H1 (cell line): ENCODE measurements around the gene ITPR1. TPM values are rescaled to one million over a fixed set of nuclear protein-coding genes. Genes with fewer than 3 reads are reported as not detected.

Experiments used
- CTCF ChIA-PET: fragments of 300-600 bp; sonication (Branson Sonifier 250); formaldehyde crosslinking; loops from one replicate; lab custom pipeline; 2021; ENCODE audit not compliant: partially characterized antibody; lab: Charles Lee
- POLR2A ChIA-PET: fragments of 300-600 bp; sonication (Branson Sonifier 250); formaldehyde crosslinking; loops from one replicate; lab custom pipeline; 2021; ENCODE audit warnings: inconsistent platforms; ENCODE audit not compliant: partially characterized antibody; lab: Charles Lee
- DNase-seq, 2 experiments: peaks; one replicate each; pipeline versions ENCODE4 v3.0.0 to v3.0.0-alpha.2; 2010 to 2022; ENCODE audit warnings: low spot score in 2 of 2, low read depth in 1 of 2, mixed read lengths in 1 of 2
- FAIRE-seq: peaks from 2 replicates; lab custom pipeline; 2011; peaks lifted over from hg19 to GRCh38; lab: Jason Lieb, UNC
- H2AFZ ChIP-seq: 2 replicates; pipeline ENCODE4 v1.8.1; 2012; ENCODE audit warnings: low read length, inconsistent platforms
- H2AK5ac ChIP-seq: 2 replicates; pipeline ENCODE4 v1.6.1; 2013; ENCODE audit warnings: low read depth, low read length
- H2BK120ac ChIP-seq: replicated peaks from 2 replicates; pipeline ENCODE3; 2013; ENCODE audit warnings: low read depth, low read length, inconsistent platforms
- H2BK12ac ChIP-seq: 2 replicates; pipeline ENCODE4 v1.6.1; 2013; ENCODE audit warnings: low read depth, low read length
- H2BK15ac ChIP-seq: 2 replicates; pipeline ENCODE4 v1.6.1; 2013; ENCODE audit warnings: low read length
- H2BK20ac ChIP-seq: 2 replicates; pipeline ENCODE4 v1.6.1; 2013; ENCODE audit warnings: low read length
- H2BK5ac ChIP-seq: 2 replicates; pipeline ENCODE4 v1.6.1; 2013; ENCODE audit warnings: low read depth, low read length
- H3K14ac ChIP-seq: 2 replicates; pipeline ENCODE4 v1.6.1; 2013; ENCODE audit warnings: inconsistent platforms; ENCODE audit not compliant: insufficient read length
- H3K18ac ChIP-seq: 2 replicates; pipeline ENCODE4 v1.6.1; 2013; ENCODE audit warnings: low read length; ENCODE audit errors: extremely low read depth
- H3K23ac ChIP-seq: 2 replicates; pipeline ENCODE4 v1.6.1; 2013; ENCODE audit warnings: inconsistent platforms; ENCODE audit not compliant: insufficient read length
- H3K23me2 ChIP-seq: 2 replicates; pipeline ENCODE4 v1.6.1; 2013; ENCODE audit warnings: low read depth, low read length
- H3K27ac ChIP-seq: 2 replicates; pipeline ENCODE4 v1.6.1; 2011; ENCODE audit warnings: low read depth, low read length, inconsistent platforms
- H3K27me3 ChIP-seq, 4 experiments: replicated peaks in 1 of 4; 1 replicate in 1 of 4; 2 replicates in 3 of 4; pipeline versions ENCODE4 v1.6.1 to v1.8.1; 2011 to 2013; ENCODE audit warnings: low read length in 3 of 4, mild to moderate bottlenecking in 3 of 4, inconsistent platforms in 2 of 4, mixed read lengths in 2 of 4, moderate library complexity in 1 of 4; ENCODE audit not compliant: control insufficient read depth in 3 of 4, insufficient read depth in 3 of 4; ENCODE audit errors: extremely low read depth in 1 of 4
- H3K36me3 ChIP-seq, 4 experiments: 2 replicates each; pipeline versions ENCODE4 v1.6.1 to v1.8.1; 2011 to 2013; ENCODE audit warnings: mild to moderate bottlenecking in 4 of 4, low read length in 3 of 4, moderate library complexity in 2 of 4, control low read depth in 1 of 4, inconsistent platforms in 1 of 4; ENCODE audit not compliant: insufficient read depth in 4 of 4, control insufficient read depth in 2 of 4
- H3K4ac ChIP-seq: replicated peaks from 2 replicates; pipeline ENCODE3; 2013; ENCODE audit warnings: low read length, low read depth, mixed read lengths, inconsistent platforms; ENCODE audit not compliant: insufficient read length
- H3K4me1 ChIP-seq, 4 experiments: replicated peaks in 1 of 4; 1 replicate in 1 of 4; 2 replicates in 3 of 4; pipeline versions ENCODE4 v1.6.1 to v1.8.1; 2011 to 2013; ENCODE audit warnings: low read length in 3 of 4, inconsistent platforms in 2 of 4, mixed read lengths in 1 of 4; ENCODE audit not compliant: insufficient read depth in 4 of 4, control insufficient read depth in 3 of 4
- H3K4me2 ChIP-seq, 2 experiments: 2 replicates each; pipeline versions ENCODE4 v1.6.1 to v1.8.1; 2011 to 2013; ENCODE audit warnings: low read depth in 2 of 2, low read length in 2 of 2, control low read depth in 1 of 2, inconsistent platforms in 1 of 2, mild to moderate bottlenecking in 1 of 2; ENCODE audit not compliant: insufficient read depth in 1 of 2
- H3K4me3 ChIP-seq, 4 experiments: fragments of 200-600, 300-600 bp in 1 of 4; sonication (generic), shearing (Covaris generic), sonication (Bioruptor Twin) in 1 of 4; 2 replicates each; pipeline versions ENCODE4 v1.5.1 to v1.8.1; 2011 to 2016; ENCODE audit warnings: low read length in 4 of 4, low read depth in 3 of 4, control low read depth in 2 of 4, inconsistent platforms in 2 of 4, mild to moderate bottlenecking in 2 of 4, mixed read lengths in 1 of 4, moderate library complexity in 1 of 4; ENCODE audit not compliant: insufficient read depth in 2 of 4; ENCODE audit errors: extremely low read depth in 1 of 4
- H3K56ac ChIP-seq: replicated peaks from 2 replicates; pipeline ENCODE3; 2013; ENCODE audit warnings: low read depth, mild to moderate bottlenecking, mixed read lengths, low read length, inconsistent platforms; ENCODE audit not compliant: insufficient read length
- H3K79me1 ChIP-seq: 2 replicates; pipeline ENCODE4 v1.6.1; 2013; ENCODE audit warnings: low read depth, low read length, control low read depth
- H3K79me2 ChIP-seq, 2 experiments: 2 replicates each; pipeline versions ENCODE4 v1.6.1 to v1.8.1; 2012 to 2013; ENCODE audit warnings: low read length in 2 of 2, mild to moderate bottlenecking in 2 of 2, inconsistent platforms in 1 of 2; ENCODE audit not compliant: insufficient read depth in 2 of 2, control insufficient read depth in 1 of 2
- H3K9ac ChIP-seq, 4 experiments: replicated peaks in 1 of 4; 1 replicate in 1 of 4; 2 replicates in 3 of 4; pipeline versions ENCODE4 v1.6.1 to v1.8.1; 2011 to 2013; ENCODE audit warnings: low read depth in 3 of 4, low read length in 3 of 4, control low read depth in 2 of 4, mild to moderate bottlenecking in 2 of 4, moderate library complexity in 2 of 4, inconsistent platforms in 1 of 4; ENCODE audit errors: extremely low read depth in 1 of 4
- H3K9me3 ChIP-seq, 2 experiments: 2 replicates each; pipeline versions ENCODE4 v1.6.1 to v1.8.1; 2012 to 2013; ENCODE audit warnings: mild to moderate bottlenecking in 2 of 2, moderate library complexity in 2 of 2, control low read depth in 1 of 2, inconsistent platforms in 1 of 2, low read depth in 1 of 2, low read length in 1 of 2, mixed read lengths in 1 of 2; ENCODE audit not compliant: insufficient read depth in 2 of 2
- H4K20me1 ChIP-seq, 2 experiments: replicated peaks in 1 of 2; 2 replicates each; pipeline versions ENCODE3 to v1.8.1; 2011 to 2013; ENCODE audit warnings: inconsistent platforms in 2 of 2, low read length in 2 of 2, mild to moderate bottlenecking in 1 of 2; ENCODE audit not compliant: insufficient read depth in 2 of 2, control insufficient read depth in 1 of 2
- H4K5ac ChIP-seq: 2 replicates; pipeline ENCODE4 v1.6.1; 2013; ENCODE audit warnings: low read length, low read depth, mixed read lengths, inconsistent platforms; ENCODE audit not compliant: insufficient read length
- H4K8ac ChIP-seq: 2 replicates; pipeline ENCODE4 v1.8.0; 2013; ENCODE audit warnings: mild to moderate bottlenecking, moderate library complexity, low read length, inconsistent platforms; ENCODE audit not compliant: insufficient read depth; ENCODE audit errors: extremely low read depth
- H4K91ac ChIP-seq: replicated peaks from 2 replicates; pipeline ENCODE3; 2013; ENCODE audit warnings: low read length, mixed read lengths, inconsistent platforms; ENCODE audit not compliant: insufficient read length
- CTBP2 ChIP-seq: IDR thresholded peaks from 2 replicates; pipeline ENCODE4 v1.7.0; 2011; ENCODE audit warnings: borderline replicate concordance, mild to moderate bottlenecking, moderate library complexity, mixed read lengths, low read length; ENCODE audit not compliant: insufficient read depth, insufficient read length
- E2F6 ChIP-seq: IDR thresholded peaks from 2 replicates; pipeline ENCODE4 v1.6.1; 2012; ENCODE audit warnings: inconsistent platforms
- GTF2F1 ChIP-seq: IDR thresholded peaks from 2 replicates; pipeline ENCODE4 v1.6.1; 2012; ENCODE audit warnings: low read depth, low read length, improper control_type of control experiment, borderline replicate concordance
- HDAC2 ChIP-seq, 2 experiments: fragments of 300-600 bp in 1 of 2; sonication (generic) in 1 of 2; IDR thresholded peaks; 2 replicates each; pipeline ENCODE4 v1.6.1; 2011 to 2012; ENCODE audit warnings: low read depth in 2 of 2, low read length in 2 of 2, mild to moderate bottlenecking in 2 of 2, moderate library complexity in 2 of 2, borderline replicate concordance in 1 of 2, inconsistent platforms in 1 of 2
- MAFK ChIP-seq: IDR thresholded peaks from 2 replicates; pipeline ENCODE4 v1.6.1; 2012; ENCODE audit warnings: low read depth, mild to moderate bottlenecking, improper control_type of control experiment, low read length
- MAX ChIP-seq: IDR thresholded peaks from 2 replicates; pipeline ENCODE4 v1.6.1; 2012; ENCODE audit warnings: inconsistent platforms
- NRF1 ChIP-seq: IDR thresholded peaks from 2 replicates; pipeline ENCODE4 v1.6.1; 2011; ENCODE audit warnings: mild to moderate bottlenecking, low read depth, low read length, improper control_type of control experiment
- RFX5 ChIP-seq: IDR thresholded peaks from 2 replicates; pipeline ENCODE4 v1.6.1; 2011; ENCODE audit warnings: low read depth, low read length, improper control_type of control experiment, borderline replicate concordance
- RNF2 ChIP-seq: fragments of 200-900, 300-1000 bp; sonication (generic); IDR thresholded peaks from 2 replicates; pipeline ENCODE4 v1.7.1; 2016; ENCODE audit warnings: borderline replicate concordance, low read depth, mild to moderate bottlenecking, antibody characterized with exemption, low read length; ENCODE audit not compliant: poor library complexity, severe bottlenecking; ENCODE audit errors: missing control alignments
- SIRT6 ChIP-seq: IDR thresholded peaks from one replicate; pipeline ENCODE4 v1.7.1; 2012; ENCODE audit warnings: low read length, inconsistent platforms
- SP4 ChIP-seq: IDR thresholded peaks from 2 replicates; pipeline ENCODE4 v1.6.1; 2012; ENCODE audit warnings: low read length, inconsistent platforms
- SUZ12 ChIP-seq: fragments of 200-600 bp; sonication (generic); IDR thresholded peaks from 2 replicates; pipeline ENCODE4 v1.6.1; 2012; ENCODE audit warnings: mild to moderate bottlenecking, inconsistent platforms, low read length, moderate library complexity, mixed read lengths
- TAF7 ChIP-seq: optimal IDR thresholded peaks from 2 replicates; pipeline ENCODE3; 2011; ENCODE audit warnings: low read depth, mild to moderate bottlenecking, inconsistent platforms, low read length, moderate library complexity, borderline replicate concordance
- WGBS, 2 experiments: shearing (Covaris generic) in 1 of 2; methylation state at CpG; one replicate each; pipeline versions ENCODE4 v1.1.6 to v1.1.7; 2013 to 2015; ENCODE audit warnings: low lambda C conversion rate in 2 of 2, mixed read lengths in 2 of 2, inconsistent platforms in 1 of 2, low coverage in 1 of 2, missing lambda C conversion rate in 1 of 2; ENCODE audit not compliant: insufficient replicate concordance in 2 of 2, insufficient coverage in 1 of 2, insufficient read length in 1 of 2; ENCODE audit errors: extremely low coverage in 1 of 2, missing lambda C conversion rate in 1 of 2; 5-methylcytosine and 5-hydroxymethylcytosine counted together
- polyA plus RNA-seq, 7 experiments: library from polyadenylated mRNA; depleted of rRNA in 3 of 7; stranded (reverse) in 5 of 7; unstranded in 2 of 7; fragments of >200 nt in 5 of 7; fragments of 200-250 nt in 2 of 7; gene quantifications; 1 replicate in 5 of 7; 2 replicates in 1 of 7; 4 replicates in 1 of 7; pipeline versions ENCODE4 v1.2.1 to v1.2.3, GENCODE V29; 2011 to 2013; ENCODE audit warnings: missing spikeins in 2 of 7, mixed read lengths in 2 of 7
- total RNA-seq: library from RNA; stranded (reverse); fragmentation: NEBNext Ultra II Directional; extraction: Animal tissue kit (Norgen Biotek cat#: 25700); gene quantifications from 2 replicates; pipeline ENCODE4 v1.2.1, GENCODE V29; 2021

Gene ITPR1
- total and polyA plus RNA-seq, 2 of the 8 experiments (the other 6 are each of a cell fraction or from before 2014, with no cell fraction given): 2.5 to 16.3 TPM

GRCh38 chr3:4791358-4791757 is 298.2 kb downstream of the ITPR1 start:
- H3K79me1 ChIP-seq: no peaks in the 10 kb centered on the region
- no peak overlapping the region for H3K14ac ChIP-seq
- CTCF ChIA-PET: no interaction called here
- H2BK5ac ChIP-seq: no peak overlapping the region
- H3K56ac ChIP-seq: no peak overlapping the region
- H3K27ac ChIP-seq: no peak overlapping the region
- H2BK12ac ChIP-seq: no peak overlapping the region
- H3K23me2 ChIP-seq: no peaks in the 10 kb centered on the region
- POLR2A ChIA-PET: no interaction called here
- DNase-seq (no peak), FAIRE-seq (no peak)
- H3K79me2 ChIP-seq: no peaks in the 10 kb centered on the region
- no peak overlapping the region for H2BK120ac ChIP-seq
- H2AFZ ChIP-seq: no peak overlapping the region
- no peak overlapping the region for H3K4me3 ChIP-seq
- H3K4me2 ChIP-seq: no peak overlapping the region
- no peak overlapping the region for H2BK15ac ChIP-seq
- no peak overlapping the region for H4K5ac ChIP-seq
- H2AK5ac ChIP-seq: no peak overlapping the region
- H4K91ac ChIP-seq: no peak overlapping the region
- H3K18ac ChIP-seq: no peak overlapping the region
- peaks cover 12 to 13% of the 10 kb centered on the region in 2 experiments; a peak in 2 of 4 replicates for H3K9me3 ChIP-seq
- no peaks in the 10 kb centered on the region for H3K4me1 ChIP-seq
- no peak overlapping the region for H2BK20ac ChIP-seq
- H3K23ac ChIP-seq: no peak overlapping the region
- 93% methylated on average over 4 of the region's 4 CpGs; no CpG with 5 or more reads in 1 of the 2 experiments for WGBS, 2 experiments
- H4K20me1 ChIP-seq: no peaks in the 10 kb centered on the region
- H3K27me3 ChIP-seq: no peaks in the 10 kb centered on the region
- no peak overlapping the region for H3K4ac ChIP-seq
- H3K9ac ChIP-seq: no peak overlapping the region
- peaks cover 0 to 11% (median 0%) of the 10 kb centered on the region in 4 experiments; a peak in 1 of 8 replicates for H3K36me3 ChIP-seq
- H4K8ac ChIP-seq: no peak overlapping the region
- TF ChIP-seq MAX (no peak), E2F6 (no peak), SP4 (no peak), SUZ12 (no peak), SIRT6 (no peak), CTBP2 (no peak), RFX5 (no peak), TAF7 (no peak), RNF2 (no peak), GTF2F1 (no peak), HDAC2 (IDR thresholded peaks at IDR 0.05; ENCODE audit: borderline replicate concordance in 1 of 2, low read depth in 2 of 2, low read length in 2 of 2) (no peak), NRF1 (no peak), MAFK (no peak)
